Nephron progenitor cell (in vitro differentiated cells): ENCODE data around the gene EP400.

ENCODE experiments used
- DNase-seq: peaks from one replicate; pipeline ENCODE4 v3.0.0; 2021
- H3K27ac Mint-ChIP-seq: 2 replicates; pipeline ENCODE4 v1.8.0; 2021; ENCODE audit warnings: mild to moderate bottlenecking, moderate library complexity, mixed read lengths
- H3K27me3 Mint-ChIP-seq: 2 replicates; pipeline ENCODE4 v1.8.0; 2021; ENCODE audit warnings: mild to moderate bottlenecking, low read depth, mixed read lengths; ENCODE audit not compliant: poor library complexity
- H3K36me3 Mint-ChIP-seq: 2 replicates; pipeline ENCODE4 v1.8.0; 2021; ENCODE audit warnings: low read depth, mixed read lengths
- H3K4me1 Mint-ChIP-seq: 2 replicates; pipeline ENCODE4 v1.8.0; 2021; ENCODE audit warnings: mixed read lengths
- H3K4me3 Mint-ChIP-seq: 2 replicates; pipeline ENCODE4 v1.8.0; 2021; ENCODE audit warnings: mild to moderate bottlenecking, moderate library complexity, mixed read lengths
- H3K9me3 Mint-ChIP-seq: 2 replicates; pipeline ENCODE4 v1.8.0; 2021; ENCODE audit warnings: mild to moderate bottlenecking, moderate library complexity, mixed read lengths
- TF ChIP-seq, protein P1 (sequence below): fragments of 200-600 bp; sonication (generic); IDR thresholded peaks from 2 replicates; pipeline ENCODE4 v1.5.0; 2021; ENCODE audit warnings: antibody characterized with exemption

The EP400 gene

DNA sequence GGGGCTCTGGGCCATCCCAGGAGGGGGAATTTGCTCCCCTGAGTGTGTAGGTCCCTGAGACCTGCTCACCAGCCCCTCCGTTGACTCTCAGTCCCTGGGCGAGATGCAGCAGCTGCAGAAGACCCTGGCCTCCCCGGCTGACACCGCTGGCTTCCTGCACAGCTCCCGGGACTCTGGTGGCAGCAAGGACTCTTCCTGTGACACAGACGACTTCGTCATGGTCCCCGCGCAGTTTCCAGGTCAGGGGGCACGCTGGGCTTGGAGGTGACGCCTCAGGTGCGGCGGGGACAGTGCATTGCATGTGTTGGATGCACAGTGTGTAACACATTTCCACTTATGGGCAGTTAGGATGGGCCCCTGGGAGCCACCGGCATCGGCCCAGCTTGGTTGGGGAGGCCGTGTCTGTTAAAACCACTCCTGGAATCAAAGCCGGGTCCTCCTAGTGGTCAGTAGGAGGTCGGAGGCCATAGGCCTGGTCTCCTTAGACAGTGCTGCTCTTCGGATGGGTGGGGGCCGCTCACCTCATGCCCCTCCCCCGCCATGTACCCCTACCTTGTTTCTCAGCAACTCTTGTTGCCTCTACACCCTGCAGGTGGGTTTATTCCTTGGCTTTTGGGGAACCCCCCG is 37.8 kb upstream of the EP400 start:
- DNase-seq: no peak

DNA sequence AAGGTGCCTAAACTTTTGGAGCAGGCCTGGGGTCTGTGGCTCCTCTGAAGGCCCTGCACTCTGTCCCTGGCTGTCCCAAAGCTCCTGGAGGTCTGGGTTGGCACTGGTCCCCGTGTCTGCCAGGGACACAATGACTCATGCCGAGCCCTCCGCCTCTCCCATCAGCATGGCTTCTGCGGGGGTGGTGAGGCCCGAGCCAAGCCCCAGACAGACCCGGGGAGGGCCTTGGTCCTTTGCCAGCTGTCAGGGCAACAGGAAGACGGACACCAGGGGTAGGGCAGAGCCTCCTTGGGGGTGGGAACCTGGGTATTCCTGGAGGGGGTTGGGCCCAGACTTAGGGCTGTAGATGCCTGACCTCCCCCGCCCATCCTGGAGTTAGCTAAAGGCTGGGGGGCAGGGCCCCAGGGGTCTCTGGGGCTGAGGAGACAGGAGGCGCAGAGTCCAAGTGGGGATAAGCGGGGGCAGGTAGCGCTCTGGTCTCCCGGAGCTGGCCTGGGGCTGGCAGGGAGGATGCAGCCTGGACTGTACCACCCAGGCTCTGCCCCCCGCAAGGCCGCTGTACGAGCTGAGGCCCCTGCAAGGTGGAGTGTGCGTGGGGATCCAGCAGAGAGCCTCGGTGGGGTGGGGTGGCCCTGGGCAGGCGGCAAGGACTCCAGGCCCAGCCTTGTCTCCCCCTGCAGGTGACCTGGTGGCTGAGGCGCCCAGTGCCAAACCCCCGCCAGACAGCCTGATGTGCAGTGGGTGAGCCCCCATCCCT is 37.0 kb upstream of the EP400 start:
- H3K27ac Mint-ChIP-seq: no peak overlapping the region
- TF ChIP-seq, protein P1, sequence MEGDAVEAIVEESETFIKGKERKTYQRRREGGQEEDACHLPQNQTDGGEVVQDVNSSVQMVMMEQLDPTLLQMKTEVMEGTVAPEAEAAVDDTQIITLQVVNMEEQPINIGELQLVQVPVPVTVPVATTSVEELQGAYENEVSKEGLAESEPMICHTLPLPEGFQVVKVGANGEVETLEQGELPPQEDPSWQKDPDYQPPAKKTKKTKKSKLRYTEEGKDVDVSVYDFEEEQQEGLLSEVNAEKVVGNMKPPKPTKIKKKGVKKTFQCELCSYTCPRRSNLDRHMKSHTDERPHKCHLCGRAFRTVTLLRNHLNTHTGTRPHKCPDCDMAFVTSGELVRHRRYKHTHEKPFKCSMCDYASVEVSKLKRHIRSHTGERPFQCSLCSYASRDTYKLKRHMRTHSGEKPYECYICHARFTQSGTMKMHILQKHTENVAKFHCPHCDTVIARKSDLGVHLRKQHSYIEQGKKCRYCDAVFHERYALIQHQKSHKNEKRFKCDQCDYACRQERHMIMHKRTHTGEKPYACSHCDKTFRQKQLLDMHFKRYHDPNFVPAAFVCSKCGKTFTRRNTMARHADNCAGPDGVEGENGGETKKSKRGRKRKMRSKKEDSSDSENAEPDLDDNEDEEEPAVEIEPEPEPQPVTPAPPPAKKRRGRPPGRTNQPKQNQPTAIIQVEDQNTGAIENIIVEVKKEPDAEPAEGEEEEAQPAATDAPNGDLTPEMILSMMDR: no peak

More for the DNA sequence above, 37.8 kb upstream of the EP400 start:
- TF ChIP-seq, protein P1: no peak
- Mint-ChIP-seq H3K27me3 (no peaks in the 10 kb centered on the region), H3K9me3 (no peaks in the 10 kb centered on the region), H3K27ac (no peak overlapping the region), H3K36me3 (peaks cover 5% of the 10 kb centered on the region), H3K4me3 (no peak overlapping the region), H3K4me1 (no peaks in the 10 kb centered on the region)

DNA sequence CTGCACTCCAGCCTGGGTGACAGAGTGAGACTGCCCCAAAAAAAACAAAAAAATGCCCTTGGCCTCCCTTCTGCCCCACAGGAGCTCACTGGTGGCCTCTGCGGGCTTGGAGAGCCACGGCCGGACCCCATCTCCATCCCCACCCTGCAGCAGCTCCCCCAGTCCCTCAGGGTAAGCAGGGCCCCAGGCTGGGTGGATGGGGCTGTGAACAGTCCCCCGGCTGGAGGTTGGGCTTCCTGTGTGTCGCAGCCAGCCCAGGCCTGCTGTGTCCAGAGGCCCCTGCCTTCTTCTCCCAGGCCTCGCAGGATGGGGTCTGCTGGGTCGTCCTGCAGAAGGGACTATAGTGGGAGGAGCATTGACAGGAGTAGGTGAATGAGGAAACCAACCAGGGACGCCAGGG is 36.1 kb upstream of the EP400 start:
- Mint-ChIP-seq H3K9me3 (no peaks in the 10 kb centered on the region), H3K27me3 (no peaks in the 10 kb centered on the region), H3K36me3 (peaks cover 8% of the 10 kb centered on the region), H3K4me3 (no peak overlapping the region), H3K4me1 (no peaks in the 10 kb centered on the region), H3K27ac (no peak overlapping the region)
- TF ChIP-seq, protein P1: no peak
- no peak for DNase-seq

More for the DNA sequence above, 37.0 kb upstream of the EP400 start:
- Mint-ChIP-seq H3K4me1 (no peaks in the 10 kb centered on the region), H3K36me3 (peaks cover 7% of the 10 kb centered on the region), H3K4me3 (no peak overlapping the region), H3K9me3 (no peaks in the 10 kb centered on the region), H3K27me3 (no peaks in the 10 kb centered on the region)
- no peak for DNase-seq

- H3K27ac Mint-ChIP-seq: no peak overlapping the region
Observed at GRCh38 chr12:131914179-131914702, 35.5 kb upstream of the EP400 start.

DNA sequence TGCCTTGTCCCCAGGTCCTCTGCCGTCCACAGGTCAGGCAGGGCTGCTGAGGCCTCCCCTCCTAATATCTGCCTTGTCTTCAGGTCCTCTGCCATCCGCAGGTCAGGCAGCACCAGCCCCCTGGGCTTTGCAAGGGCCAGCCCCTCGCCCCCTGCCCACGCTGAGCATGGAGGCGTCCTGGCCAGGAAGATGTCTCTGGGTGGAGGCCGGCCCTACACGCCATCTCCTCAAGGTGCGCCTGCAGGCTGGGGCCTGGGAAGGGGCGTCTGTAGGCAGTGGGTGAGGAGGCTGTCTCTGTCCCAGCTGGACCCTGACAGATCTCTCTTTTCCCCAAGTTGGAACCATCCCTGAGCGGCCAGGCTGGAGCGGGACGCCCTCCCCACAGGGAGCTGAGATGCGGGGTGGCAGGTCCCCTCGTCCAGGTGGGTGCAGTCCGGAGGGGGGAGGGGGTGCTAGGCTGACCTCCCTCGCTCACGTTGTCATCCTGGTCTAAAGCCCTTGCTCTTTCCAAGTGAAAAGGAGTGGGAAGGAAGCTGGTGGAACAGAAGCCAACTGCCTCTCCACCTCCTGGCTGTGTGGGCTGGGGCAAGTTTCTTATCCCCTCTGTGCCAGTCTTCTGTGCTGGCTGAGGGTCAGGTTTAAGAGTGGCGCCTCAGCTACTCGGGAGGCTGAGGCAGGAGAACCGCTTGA is 34.6 kb upstream of the EP400 start:
- Mint-ChIP-seq H3K4me1 (no peaks in the 10 kb centered on the region), H3K4me3 (no peak overlapping the region), H3K27ac (no peak overlapping the region), H3K27me3 (no peaks in the 10 kb centered on the region), H3K36me3 (peaks cover 8% of the 10 kb centered on the region), H3K9me3 (no peaks in the 10 kb centered on the region)
- TF ChIP-seq, protein P1: no peak
- no peak for DNase-seq

More at GRCh38 chr12:131914179-131914702, 35.5 kb upstream of the EP400 start:
- DNase-seq: no peak
- Mint-ChIP-seq H3K36me3 (peaks cover 8% of the 10 kb centered on the region), H3K27me3 (no peaks in the 10 kb centered on the region), H3K9me3 (no peaks in the 10 kb centered on the region), H3K4me3 (no peak overlapping the region), H3K4me1 (no peaks in the 10 kb centered on the region)
- TF ChIP-seq, protein P1: no peak
